ENCODE results near the gene CUTC.

CUTC gene

GRCh38 chr10:99784016-99784726, 52.1 kb downstream of the CUTC start:
- DNase-seq (ENCODE audit: low read depth) = peak; percentile 64

- DNase-seq (ENCODE audit: low read depth) = peak; percentile 28
These were observed 52.9 kb downstream of the CUTC start for GRCh38 chr10:99784727-99785441.

GRCh38 chr10:99785646-99786045, 53.6 kb downstream of the CUTC start:
- DNase-seq (ENCODE audit: low read depth) = no peak

GRCh38 chr10:99787311-99787710, 55.3 kb downstream of the CUTC start:
- no peak for DNase-seq (ENCODE audit: low read depth)

- DNase-seq (ENCODE audit: low read depth) = no peak
These were observed 55.9 kb downstream of the CUTC start for GRCh38 chr10:99787782-99788445.

GRCh38 chr10:99788598-99789256, 56.7 kb downstream of the CUTC start:
- DNase-seq (ENCODE audit: low read depth) = peak; percentile 100

- DNase-seq (ENCODE audit: low read depth) = no peak
These were observed 59.8 kb downstream of the CUTC start for GRCh38 chr10:99791831-99792230.

- DNase-seq (ENCODE audit: low read depth) = no peak
These were observed 61.8 kb downstream of the CUTC start for GRCh38 chr10:99793819-99794218.

- no peak for DNase-seq (ENCODE audit: low read depth)
These were observed 64.9 kb downstream of the CUTC start for GRCh38 chr10:99796928-99797327.

GRCh38 chr10:99798031-99798430, 66.0 kb downstream of the CUTC start:
- no peak for DNase-seq (ENCODE audit: low read depth)

- DNase-seq (ENCODE audit: low read depth) = no peak
These were observed 66.9 kb downstream of the CUTC start for GRCh38 chr10:99798920-99799319.

GRCh38 chr10:99799613-99800012, 67.6 kb downstream of the CUTC start:
- DNase-seq (ENCODE audit: low read depth) = no peak

GRCh38 chr10:99804471-99804870, 72.4 kb downstream of the CUTC start:
- no peak for DNase-seq (ENCODE audit: low read depth)

GRCh38 chr10:99805190-99805589, 73.2 kb downstream of the CUTC start:
- DNase-seq (ENCODE audit: low read depth) = no peak
